Measurements from ENCODE around the gene NTRK3.

DNA sequence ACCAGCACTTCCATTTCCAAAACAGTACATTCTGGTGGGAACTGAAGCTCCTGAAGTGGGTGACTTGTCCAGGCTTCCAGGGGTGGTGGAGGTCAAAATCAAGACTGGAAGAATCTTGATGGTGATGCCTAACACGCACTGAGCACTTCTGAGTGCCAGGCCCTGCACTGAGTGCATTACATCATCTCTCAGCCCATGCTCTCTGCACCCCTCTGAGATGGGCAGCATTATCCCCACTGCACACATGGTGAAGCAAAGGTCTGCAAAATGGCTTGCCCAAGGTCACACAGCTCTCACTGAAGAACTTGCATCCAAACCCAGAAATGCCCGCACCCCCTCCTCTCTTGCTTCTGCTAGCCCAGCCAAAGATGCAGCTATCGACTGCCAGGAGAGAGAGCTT is 36.9 kb downstream of the NTRK3 start:
- TF ChIP-seq, protein P1, sequence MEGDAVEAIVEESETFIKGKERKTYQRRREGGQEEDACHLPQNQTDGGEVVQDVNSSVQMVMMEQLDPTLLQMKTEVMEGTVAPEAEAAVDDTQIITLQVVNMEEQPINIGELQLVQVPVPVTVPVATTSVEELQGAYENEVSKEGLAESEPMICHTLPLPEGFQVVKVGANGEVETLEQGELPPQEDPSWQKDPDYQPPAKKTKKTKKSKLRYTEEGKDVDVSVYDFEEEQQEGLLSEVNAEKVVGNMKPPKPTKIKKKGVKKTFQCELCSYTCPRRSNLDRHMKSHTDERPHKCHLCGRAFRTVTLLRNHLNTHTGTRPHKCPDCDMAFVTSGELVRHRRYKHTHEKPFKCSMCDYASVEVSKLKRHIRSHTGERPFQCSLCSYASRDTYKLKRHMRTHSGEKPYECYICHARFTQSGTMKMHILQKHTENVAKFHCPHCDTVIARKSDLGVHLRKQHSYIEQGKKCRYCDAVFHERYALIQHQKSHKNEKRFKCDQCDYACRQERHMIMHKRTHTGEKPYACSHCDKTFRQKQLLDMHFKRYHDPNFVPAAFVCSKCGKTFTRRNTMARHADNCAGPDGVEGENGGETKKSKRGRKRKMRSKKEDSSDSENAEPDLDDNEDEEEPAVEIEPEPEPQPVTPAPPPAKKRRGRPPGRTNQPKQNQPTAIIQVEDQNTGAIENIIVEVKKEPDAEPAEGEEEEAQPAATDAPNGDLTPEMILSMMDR (IDR thresholded peaks at IDR 0.05; ENCODE audit: low read depth, low read length, missing input control): no peak
- no peak for TF ChIP-seq YY1 (IDR thresholded peaks at IDR 0.05)
- TF ChIP-seq, protein P2, sequence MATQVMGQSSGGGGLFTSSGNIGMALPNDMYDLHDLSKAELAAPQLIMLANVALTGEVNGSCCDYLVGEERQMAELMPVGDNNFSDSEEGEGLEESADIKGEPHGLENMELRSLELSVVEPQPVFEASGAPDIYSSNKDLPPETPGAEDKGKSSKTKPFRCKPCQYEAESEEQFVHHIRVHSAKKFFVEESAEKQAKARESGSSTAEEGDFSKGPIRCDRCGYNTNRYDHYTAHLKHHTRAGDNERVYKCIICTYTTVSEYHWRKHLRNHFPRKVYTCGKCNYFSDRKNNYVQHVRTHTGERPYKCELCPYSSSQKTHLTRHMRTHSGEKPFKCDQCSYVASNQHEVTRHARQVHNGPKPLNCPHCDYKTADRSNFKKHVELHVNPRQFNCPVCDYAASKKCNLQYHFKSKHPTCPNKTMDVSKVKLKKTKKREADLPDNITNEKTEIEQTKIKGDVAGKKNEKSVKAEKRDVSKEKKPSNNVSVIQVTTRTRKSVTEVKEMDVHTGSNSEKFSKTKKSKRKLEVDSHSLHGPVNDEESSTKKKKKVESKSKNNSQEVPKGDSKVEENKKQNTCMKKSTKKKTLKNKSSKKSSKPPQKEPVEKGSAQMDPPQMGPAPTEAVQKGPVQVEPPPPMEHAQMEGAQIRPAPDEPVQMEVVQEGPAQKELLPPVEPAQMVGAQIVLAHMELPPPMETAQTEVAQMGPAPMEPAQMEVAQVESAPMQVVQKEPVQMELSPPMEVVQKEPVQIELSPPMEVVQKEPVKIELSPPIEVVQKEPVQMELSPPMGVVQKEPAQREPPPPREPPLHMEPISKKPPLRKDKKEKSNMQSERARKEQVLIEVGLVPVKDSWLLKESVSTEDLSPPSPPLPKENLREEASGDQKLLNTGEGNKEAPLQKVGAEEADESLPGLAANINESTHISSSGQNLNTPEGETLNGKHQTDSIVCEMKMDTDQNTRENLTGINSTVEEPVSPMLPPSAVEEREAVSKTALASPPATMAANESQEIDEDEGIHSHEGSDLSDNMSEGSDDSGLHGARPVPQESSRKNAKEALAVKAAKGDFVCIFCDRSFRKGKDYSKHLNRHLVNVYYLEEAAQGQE (IDR thresholded peaks at IDR 0.05): no peak
- TF ChIP-seq, protein P3, sequence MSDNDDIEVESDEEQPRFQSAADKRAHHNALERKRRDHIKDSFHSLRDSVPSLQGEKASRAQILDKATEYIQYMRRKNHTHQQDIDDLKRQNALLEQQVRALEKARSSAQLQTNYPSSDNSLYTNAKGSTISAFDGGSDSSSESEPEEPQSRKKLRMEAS (IDR thresholded peaks at IDR 0.05): no peak
- TF ChIP-seq JUND (IDR thresholded peaks at IDR 0.05): no peak
- TF ChIP-seq TAF1 (conservative IDR thresholded peaks at IDR 0.05): no peak
